Measurements from ENCODE around the gene CDH13. TPM values are rescaled to one million over a fixed set of nuclear protein-coding genes. Genes with fewer than 3 reads are reported as not detected.

CDH13 gene
- total RNA-seq, 1 donor from 2014 or later: 22.9 TPM

DNA sequence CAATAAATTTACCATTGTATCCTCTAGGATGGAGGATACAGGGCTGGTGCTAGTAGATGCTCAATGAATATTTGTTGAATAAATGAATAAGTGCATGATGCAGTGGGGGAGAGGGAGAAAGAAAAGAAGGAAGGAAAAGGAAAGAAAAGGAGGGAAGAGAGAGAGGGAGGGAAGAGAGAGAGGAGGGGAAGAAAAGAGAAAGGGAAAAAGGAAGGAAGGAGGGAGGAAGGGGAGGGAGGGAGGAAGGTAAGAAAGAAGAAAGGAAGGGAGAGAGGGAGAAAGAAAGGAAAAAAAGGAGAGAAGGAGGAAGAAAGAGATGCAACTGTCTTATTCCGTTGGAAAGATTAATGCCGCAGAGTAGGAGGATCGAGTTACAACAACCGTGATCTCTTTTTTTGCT is 1211.4 kb downstream of the CDH13 start:
- no peak for DNase-seq (ENCODE audit: low read depth)

DNA sequence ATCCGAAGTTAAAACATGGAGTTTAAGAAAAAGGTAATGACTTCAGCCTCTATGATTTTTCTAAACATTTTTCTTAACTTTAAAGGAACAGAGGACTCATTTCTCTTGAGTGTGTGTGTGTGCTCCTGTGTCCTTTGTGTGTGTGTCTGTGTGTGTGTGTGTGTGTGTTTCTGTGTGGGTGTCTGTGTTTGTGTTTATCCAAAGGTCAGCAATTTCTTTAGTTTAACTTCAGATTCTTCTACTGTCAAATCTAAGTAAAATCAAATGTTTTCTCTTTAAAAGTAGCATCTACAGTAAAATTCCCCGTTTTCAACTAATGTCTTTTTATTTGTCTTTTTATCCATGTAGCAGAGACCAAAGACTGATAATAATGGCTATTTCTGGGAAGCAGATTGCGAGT is 1212.8 kb downstream of the CDH13 start:
- no peak for DNase-seq (ENCODE audit: low read depth)

DNA sequence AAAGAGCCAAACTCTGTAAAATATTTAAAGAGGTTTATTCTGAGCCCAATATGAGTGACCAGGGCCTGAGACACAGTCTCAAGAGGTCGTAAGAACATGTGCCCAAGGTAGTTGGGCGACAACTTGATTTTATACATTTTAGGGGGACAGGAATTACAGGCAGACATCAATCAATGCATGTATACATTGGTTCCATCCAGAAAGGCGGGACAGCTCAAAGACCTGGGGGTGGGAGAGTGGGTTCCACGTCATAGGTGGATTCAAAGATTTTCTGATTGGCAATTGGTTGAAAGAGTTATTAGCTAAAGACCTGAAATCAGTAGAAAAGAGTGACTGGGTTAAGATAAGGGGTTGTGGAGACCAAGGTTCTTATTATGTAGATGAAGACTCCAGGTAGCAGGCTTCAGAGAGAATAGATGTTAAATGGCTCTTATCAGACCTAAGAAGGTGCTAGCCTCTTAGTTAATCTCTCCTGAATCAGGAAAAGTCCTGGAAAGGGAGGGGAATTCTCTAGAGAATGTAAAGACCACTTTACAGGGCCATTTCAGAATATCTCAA is 1213.4 kb downstream of the CDH13 start:
- DNase-seq (ENCODE audit: low read depth): no peak

DNA sequence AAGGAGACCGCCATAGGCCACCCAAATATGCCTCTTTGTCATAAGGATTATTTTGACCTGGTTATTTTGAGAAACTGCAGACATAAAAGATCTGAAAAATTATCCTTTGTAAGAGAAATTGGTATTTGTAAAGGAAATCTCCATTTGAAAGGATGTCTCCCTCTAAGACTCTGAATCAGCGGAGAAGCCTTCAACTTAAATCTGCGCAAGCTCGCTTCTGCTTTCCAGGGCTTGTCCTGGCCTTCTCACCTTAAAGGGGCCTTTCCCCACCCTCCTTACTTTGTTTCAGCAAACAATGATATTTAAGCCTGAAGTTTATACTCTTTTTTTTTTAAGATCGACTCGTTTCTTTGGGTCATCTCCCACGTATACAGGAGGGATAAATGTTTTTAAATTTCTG is 1215.5 kb downstream of the CDH13 start:
- DNase-seq (ENCODE audit: low read depth): no peak

DNA sequence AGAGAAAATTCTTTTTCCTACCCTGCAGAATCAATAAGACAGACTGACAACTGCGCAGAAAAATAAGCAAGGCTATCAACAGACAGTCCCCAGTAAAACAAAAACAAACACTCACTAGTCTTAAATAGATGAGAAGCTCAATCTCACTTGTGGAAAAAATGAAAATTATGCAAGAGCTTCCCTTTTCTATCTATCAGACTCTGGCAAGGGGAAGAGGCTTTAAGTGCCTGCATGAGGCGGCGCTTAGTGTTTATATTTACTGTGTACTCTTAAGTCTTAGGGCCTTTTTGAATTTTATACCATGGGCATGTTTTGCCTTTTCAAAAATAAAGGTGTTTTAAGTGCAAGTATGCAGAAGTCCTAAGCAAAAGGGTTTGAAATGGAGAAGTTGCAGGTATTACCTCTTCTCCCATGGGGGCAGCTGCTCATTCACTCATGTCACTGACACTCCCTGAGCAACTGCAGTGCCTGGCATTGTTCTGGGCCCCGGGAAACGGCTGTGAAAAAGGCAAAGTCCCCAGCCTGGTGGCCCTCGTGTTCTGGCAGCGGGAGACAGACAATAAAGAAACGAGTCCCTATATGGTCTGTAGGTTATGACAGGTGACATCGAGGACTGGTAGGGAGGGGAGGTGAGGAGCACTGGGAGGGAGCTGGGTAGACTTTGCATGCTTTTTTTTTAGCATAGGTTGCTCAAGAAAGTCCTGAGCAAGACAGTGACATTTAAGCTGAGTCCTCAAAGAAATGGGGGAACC is 1216.2 kb downstream of the CDH13 start:
- no peak for DNase-seq (ENCODE audit: low read depth)

DNA sequence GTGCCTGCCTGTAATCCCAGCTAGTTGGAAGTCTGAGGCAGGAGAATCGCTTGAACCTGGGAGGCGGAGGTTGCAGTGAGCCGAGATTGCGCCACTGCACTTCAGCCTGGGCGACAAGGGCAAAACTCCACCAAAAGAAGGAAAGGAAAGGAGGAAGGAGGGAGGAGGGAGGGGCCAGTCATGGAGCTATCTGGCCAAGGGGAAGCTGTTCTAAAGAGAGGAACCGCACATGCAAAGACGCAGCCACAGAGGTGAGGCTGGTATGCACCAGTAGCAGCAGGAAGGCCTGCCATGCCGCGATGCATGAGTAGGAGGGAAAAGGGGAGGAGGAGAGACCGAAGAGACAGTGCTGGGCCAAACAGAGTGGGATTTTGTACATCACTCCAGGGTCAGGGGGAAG is 1216.9 kb downstream of the CDH13 start:
- DNase-seq (ENCODE audit: low read depth): no peak

DNA sequence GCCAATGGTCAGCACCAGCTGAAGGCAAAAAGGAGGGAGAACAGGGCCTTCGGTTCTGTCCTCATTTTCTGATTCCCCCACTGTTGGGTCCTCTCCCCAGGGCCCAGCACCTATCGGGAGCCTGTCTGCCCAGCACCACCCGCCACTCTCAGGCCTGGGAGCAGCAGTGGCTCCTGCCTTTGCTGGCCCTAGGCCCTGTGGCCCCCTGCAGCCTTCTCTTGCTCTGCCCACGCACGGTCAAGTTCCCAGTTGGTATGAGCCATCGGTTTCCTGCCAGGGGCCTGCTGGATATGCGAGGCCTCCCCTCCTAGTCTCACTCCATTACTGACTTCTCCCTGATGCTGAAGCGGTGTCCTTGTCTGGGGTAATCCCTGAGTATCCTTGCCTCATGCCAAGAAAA is 1218.5 kb downstream of the CDH13 start:
- DNase-seq (ENCODE audit: low read depth): no peak

DNA sequence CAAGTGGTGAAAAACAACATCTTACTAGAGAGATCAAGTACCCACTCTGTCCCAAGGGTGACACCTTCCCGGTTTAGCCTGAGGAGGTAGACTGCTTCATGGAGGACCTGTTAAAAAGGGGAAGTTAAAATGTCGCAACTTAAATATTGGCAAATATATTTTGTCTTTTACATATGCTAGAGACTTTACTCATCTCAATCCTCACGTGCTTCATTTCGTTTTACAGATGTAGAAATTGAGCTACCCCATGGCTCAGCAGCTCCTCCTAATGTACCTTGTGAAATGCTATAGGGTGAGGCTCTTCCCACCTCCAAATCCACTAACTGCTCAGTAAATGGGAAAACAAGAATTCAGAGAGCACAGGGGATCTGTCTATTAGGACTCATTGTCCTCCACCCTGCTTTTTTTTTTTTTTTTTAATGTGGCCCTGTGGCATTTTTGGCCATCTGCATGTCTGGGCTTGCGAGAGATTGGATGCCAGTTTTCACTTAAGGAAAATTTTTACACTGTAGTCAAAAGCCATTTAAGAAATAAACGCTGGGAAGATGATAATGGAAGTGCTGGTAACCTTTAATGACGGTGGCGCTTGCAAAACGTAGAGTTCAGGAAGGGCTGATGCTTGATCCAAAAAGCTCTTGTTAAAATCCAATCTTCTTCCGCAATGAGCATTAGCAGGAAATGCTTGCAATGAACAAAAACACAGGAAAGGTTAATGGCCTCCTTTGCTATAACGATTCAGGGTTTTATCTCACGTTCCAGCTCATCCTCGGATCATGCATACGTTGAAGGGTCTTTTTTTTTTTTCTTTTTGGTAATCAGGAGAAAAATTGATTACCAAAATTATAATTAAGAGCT is 1220.8 kb downstream of the CDH13 start:
- DNase-seq (ENCODE audit: low read depth): no peak

DNA sequence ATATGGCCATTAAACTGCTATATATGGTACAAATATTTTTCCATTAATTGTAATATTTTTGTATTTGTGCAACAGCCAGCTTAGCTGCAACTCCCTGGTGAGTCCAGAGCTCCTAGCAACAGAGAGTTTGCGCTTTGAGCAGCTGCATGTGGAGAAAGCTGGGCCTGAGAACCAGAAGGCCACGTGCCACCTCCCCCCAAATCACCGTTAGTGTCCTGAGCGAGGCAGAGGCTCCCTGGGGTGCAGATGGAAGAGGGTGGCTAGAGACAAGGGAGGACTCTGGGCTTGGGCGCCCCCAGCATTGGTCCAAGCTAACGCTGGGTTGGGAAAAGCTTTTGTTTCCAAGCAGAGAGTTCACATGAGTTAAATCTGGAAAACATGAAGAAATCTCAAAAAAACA is 1222.7 kb downstream of the CDH13 start:
- DNase-seq (ENCODE audit: low read depth): no peak
